Occipital lobe (tissue), 2 donors: Measurements from ENCODE around the gene KREMEN1. TPM values are rescaled to one million over a fixed set of nuclear protein-coding genes. Genes with fewer than 3 reads are reported as not detected.
"Not testable (repeated sequence)": the region's sequence is repeated elsewhere in the genome, so short reads cannot be mapped to it uniquely, and the experiment has no call there.

ENCODE experiments used
- DNase-seq: peaks from one replicate; lab custom pipeline; 2025; lab: John Stamatoyannopoulos, UW
- total RNA-seq: library from RNA; depleted of rRNA; stranded (reverse); fragments of >200 nt; gene quantifications from one replicate; pipeline ENCODE4 v1.2.3, GENCODE V29; 2014

KREMEN1 gene
- total RNA-seq, 1 donor from 2014 or later: 18.9 TPM

DNA sequence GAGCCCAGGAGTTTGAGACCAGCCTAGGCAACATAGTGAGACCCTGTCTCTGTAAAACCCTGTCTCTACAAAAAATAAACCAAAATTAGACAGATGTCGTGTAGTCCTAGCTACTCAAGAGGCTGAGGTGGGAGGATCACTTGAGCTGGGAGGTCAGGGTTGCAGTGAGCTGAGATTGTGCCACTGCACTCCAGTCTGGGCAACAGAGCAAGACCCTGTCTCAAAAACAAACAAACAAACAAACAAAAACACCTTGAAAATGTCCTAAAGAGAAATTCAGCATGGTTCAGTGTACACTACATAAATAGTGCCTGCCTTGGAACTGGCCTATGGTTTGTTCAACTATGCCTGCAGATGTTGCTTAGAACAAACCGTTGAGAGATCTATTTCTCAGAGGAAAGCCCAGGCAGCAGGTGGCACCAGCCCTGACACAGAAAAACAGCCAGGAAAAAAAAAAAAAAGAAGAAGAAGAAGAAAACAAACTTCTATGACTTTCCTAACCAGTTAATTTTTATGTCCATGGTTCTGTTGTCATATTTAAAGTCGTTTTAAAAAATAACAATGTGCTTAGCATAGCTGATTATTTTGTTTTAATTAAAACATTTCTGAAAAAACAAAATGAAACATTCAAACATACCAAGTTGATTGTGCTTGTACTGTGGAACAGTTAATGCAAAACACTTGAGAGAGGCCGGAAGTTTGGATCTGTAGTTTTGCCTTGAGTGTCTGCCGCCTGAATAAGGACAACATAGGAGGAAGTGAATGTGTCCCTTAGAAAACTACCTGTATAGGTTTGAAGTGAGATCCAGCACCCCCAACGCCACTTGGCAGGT is 5.4 kb downstream of the KREMEN1 start:
- DNase-seq: no peak

DNA sequence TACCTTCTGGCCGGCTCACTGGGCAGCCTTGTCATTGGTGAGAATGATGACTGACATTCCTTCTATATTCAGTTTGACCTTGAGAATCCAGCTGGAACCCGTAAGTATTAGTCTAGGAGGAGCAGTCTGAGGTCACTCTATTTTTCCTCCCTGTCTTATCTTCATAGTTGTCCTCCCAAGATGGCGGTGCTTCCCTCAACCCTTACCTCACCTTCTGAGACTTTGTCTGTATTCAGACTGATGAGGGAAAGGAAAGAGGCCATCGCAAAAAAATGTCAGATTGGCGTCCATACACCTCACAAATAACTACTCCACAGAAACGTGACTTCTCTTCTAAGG is 6.0 kb downstream of the KREMEN1 start:
- no peak for DNase-seq

GRCh38 chr22:29079218-29079901 is 6.5 kb downstream of the KREMEN1 start:
- DNase-seq: no peak

DNA sequence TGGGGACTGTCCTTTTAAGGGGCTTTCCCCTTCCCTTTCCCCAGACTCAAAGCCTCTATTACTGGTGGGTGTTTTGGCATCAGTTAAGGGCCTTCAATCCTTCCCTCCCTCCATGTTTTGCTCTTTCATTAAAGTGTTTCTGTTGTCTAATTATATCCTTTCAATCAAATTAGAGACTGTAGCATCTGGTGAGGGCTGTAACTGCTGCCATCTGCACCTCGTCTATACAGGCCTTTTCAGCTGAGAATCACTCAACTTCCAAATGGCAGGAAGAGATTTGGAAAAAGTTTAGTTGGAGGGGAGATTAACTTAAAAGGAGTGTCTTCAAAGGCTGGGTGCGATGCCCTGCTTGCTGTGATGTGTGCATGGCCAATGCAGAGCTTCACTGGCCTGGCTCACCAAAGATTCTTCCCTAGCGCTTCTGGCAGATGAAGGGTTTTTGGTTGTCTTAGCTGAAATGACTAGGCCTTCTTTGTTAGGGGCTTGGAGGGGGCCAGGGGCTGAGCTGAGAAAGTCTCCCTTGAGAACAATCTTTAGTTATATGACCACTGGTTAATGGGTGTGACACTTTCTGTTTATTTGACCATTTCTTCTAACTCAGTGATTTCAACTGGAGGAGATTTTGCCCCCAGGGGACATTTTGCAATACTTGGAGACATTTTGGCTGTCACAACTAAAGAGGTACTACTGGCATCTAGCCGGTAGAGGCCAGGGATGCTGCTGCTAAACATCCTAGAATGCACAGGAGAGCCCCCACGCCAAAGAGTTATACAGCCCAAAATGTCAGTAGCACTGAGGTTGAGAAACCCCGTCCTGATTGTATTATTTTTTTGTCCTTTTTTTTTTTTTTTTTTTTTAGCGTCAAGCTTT is 7.5 kb downstream of the KREMEN1 start:
- no peak for DNase-seq

- DNase-seq: no peak
Measured at GRCh38 chr22:29081517-29082236, 8.8 kb downstream of the KREMEN1 start.

GRCh38 chr22:29082826-29083545 is 10.2 kb downstream of the KREMEN1 start:
- DNase-seq: no peak

- DNase-seq: not testable (repeated sequence)
Measured at GRCh38 chr22:29083576-29083932, 10.7 kb downstream of the KREMEN1 start.

DNA sequence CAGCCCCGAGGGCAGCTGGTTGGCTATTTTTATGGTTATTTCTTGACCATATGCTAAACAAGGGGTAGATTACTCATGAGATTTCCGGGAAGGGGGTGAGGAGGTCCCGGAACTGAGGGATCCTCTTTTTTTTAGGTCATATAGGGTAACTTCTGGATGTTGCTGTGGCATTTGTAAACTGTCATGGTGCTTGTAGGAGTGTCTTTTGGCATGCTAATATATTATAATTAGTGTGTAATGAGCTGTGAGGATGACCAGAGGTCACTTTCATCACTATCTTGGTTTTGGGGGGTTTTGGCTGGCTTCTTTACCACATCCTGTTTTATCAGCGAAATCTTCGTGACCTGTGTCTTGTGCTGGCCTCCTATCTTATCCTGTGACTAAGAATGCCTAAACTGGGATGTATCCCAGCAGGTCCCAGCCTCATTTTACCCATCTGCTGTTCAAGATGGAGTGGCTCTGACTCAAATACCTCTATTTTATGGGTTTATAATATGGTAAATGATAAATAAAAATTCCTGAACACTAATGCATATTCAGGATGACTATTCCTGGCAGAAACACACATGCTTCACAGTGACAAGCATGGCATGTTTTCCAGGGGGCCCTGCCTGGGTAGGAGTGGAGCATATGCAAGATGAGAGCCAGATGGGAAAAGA is 11.2 kb downstream of the KREMEN1 start:
- no peak for DNase-seq

DNA sequence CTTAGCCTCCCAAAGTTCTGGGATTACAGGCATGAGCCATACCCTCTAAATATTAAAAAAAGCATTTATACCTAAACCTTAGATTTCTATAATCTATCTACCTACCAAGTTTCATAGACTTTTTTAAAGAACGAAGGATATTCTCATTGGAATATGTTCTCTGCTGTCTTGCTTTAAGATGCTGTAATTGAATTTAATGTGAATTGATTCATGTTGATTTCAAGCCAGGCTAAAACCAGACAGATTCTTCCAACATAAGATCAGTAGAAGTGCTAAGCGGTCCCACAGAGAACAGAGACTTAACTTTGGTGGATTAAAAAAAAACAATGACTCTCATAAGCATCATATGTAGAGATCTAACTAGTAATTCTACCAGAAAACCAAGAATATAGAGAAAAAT is 14.2 kb downstream of the KREMEN1 start:
- DNase-seq: no peak

DNA sequence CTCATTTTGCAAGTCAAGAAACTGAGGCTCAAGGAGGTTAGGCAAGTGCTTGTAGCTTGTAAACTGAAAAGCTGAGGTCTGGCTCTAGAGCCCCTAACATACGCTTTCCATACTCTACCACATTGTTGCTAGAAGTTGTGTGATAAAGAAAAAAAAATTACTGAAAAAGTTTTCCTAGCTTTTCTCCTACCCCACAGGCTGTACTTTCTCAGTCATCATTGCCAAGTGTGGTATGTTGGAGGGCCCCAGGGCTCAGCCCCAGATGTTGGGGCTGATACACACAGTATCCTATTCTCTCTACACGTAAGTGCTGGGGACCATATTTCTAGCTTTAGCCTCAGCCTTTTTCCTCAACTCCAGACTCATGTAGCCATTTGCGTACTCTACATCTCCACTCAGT is 16.0 kb downstream of the KREMEN1 start:
- no peak for DNase-seq

DNA sequence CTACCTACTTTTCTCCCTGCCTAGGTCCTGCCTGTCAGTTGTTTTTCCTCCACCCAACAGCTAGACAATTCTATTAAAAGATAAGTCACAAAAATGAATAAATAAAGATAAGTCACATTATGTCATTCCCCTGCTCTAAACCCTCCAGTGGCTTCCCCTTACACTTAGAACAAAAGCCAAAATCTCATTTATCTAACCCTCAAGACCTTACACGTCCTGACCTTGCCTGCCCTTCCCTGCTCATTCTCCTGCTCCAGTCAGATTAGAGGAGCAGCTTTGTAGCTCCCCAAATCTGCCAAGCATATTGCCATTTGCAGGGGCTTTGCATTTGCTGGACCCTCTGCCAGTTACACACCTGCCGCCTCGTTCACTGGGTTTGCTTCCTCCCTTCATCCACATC is 16.7 kb downstream of the KREMEN1 start:
- DNase-seq: no peak

DNA sequence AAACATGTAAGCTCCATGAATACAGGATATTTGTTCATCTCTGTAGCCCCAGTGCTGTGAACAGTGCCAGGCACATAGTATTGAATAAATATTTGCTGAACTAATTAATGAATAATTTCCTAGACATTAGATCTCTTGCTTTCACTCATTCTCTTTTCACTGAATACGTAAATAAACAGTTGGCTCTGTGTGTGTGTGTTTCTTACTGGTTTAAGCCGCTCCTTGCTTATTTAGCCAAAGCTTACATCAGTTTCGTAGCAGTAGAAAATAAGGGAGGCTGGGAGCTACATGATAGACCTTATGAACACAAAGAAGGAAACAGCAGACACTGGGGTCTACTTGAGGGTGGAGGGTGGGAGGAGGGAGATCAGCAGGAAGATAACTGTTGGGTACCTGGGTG is 17.2 kb downstream of the KREMEN1 start:
- DNase-seq: no peak

- DNase-seq: no peak
Measured at GRCh38 chr22:29092243-29092642, 19.4 kb downstream of the KREMEN1 start.

- DNase-seq: no peak
Measured at GRCh38 chr22:29093030-29093429, 20.2 kb downstream of the KREMEN1 start.

- DNase-seq: no peak
Measured at GRCh38 chr22:29093501-29094300, 20.9 kb downstream of the KREMEN1 start.

DNA sequence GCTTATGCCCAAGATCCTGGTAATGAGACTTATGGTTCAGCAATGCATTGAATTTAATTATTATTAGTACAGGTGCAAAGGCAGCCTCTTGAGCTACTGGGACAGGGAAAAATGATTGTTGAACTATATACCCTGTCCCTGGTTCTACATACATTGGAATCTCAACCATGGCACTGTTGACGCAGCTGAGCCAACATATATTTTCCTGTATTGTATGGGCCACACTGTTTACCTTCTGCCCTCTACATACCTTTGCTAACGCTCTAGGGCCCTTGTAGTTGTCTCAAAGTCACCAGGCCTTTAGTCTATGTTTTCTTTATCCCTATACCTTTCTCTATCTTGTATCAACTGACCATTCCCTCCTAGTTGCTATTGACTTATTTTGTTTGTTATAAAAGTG is 22.6 kb downstream of the KREMEN1 start:
- no peak for DNase-seq

GRCh38 chr22:29096736-29097669 is 24.2 kb downstream of the KREMEN1 start:
- no peak for DNase-seq

DNA sequence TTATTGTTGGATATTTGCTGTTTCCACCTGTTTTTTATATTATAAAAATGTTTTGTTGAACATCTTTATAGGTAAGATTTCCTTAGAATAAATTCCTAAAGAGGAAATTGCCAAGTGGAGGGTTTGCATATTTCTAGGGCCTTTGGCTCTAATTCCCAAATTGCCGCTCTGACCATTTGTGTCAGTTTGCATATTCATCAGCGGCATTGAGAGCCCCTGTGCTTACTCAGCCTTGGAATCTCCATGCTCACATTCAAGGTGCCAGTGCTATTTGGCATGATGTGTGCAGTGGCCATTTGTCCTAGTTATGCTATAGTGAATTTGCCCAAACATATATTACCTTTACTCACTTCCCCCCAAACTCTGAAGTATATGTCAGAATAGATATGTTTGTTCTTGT is 25.5 kb downstream of the KREMEN1 start:
- DNase-seq: no peak
